ENCODE measurements around the gene CHD5. TPM values are rescaled to one million over a fixed set of nuclear protein-coding genes. Genes with fewer than 3 reads are reported as not detected.

Gene CHD5
- total RNA-seq, 2 donors from 2014 or later, result under 0.01 to 2.1 TPM

- no peaks in the 10 kb centered on the region for H3K36me3 ChIP-seq (replicated peaks in 1 of 2; ENCODE audit: insufficient read depth in 1 of 2, low read depth in 2 of 2)
- peaks cover 0 to 12% of the 10 kb centered on the region in 2 donors for H3K27me3 ChIP-seq
- no peak for DNase-seq
- intact Hi-C loops (cut with DNase I), result no loop called here
- no peak overlapping the region for H3K4me3 ChIP-seq
- no peaks in the 10 kb centered on the region for H3K9me3 ChIP-seq
- no peak overlapping the region for H3K27ac ChIP-seq
- WGBS, 2 donors, result 60% methylated on average over 2 of the region's 2 CpGs; no CpG with 5 or more reads in 1 of the 2 donors
- TF ChIP-seq CTCF (IDR thresholded peaks at IDR 0.05), result no peak
- TF ChIP-seq POLR2A (IDR thresholded peaks at IDR 0.05), result no peak
- no peak for ATAC-seq
- H3K4me1 ChIP-seq, result no peaks in the 10 kb centered on the region
Measured at GRCh38 chr1:6145396-6145750, 34.7 kb downstream of the CHD5 start.

GRCh38 chr1:6144647-6145395 is 35.3 kb downstream of the CHD5 start:
- no peak for TF ChIP-seq POLR2A (IDR thresholded peaks at IDR 0.05)
- TF ChIP-seq CTCF (IDR thresholded peaks at IDR 0.05), result no peak
- H3K4me1 ChIP-seq, result no peaks in the 10 kb centered on the region
- 28 to 41% methylated on average over 10 to 16 of the region's 16 CpGs for WGBS, 2 donors
- no peaks in the 10 kb centered on the region for H3K36me3 ChIP-seq (replicated peaks in 1 of 2; ENCODE audit: insufficient read depth in 1 of 2, low read depth in 2 of 2)
- DNase-seq, result no peak
- peaks cover 0 to 12% of the 10 kb centered on the region in 2 donors for H3K27me3 ChIP-seq
- H3K9me3 ChIP-seq, result no peaks in the 10 kb centered on the region
- intact Hi-C loops (cut with DNase I), result no loop called here
- no peak overlapping the region for H3K4me3 ChIP-seq
- H3K27ac ChIP-seq, result no peak overlapping the region
- no peak for ATAC-seq

GRCh38 chr1:6144175-6144574 is 35.9 kb downstream of the CHD5 start:
- intact Hi-C loops (cut with DNase I), result no loop called here
- 60 to 64% methylated on average over 7 of the region's 7 CpGs for WGBS, 2 donors
- no peak for DNase-seq

GRCh38 chr1:6143395-6143794 is 36.7 kb downstream of the CHD5 start:
- no peaks in the 10 kb centered on the region for H3K36me3 ChIP-seq (replicated peaks in 1 of 2; ENCODE audit: insufficient read depth in 1 of 2, low read depth in 2 of 2)
- DNase-seq, result no peak
- no peak overlapping the region for H3K27ac ChIP-seq
- H3K9me3 ChIP-seq, result no peaks in the 10 kb centered on the region
- intact Hi-C loops (cut with DNase I), result no loop called here
- ATAC-seq, result no peak
- no peak overlapping the region for H3K4me3 ChIP-seq
- H3K4me1 ChIP-seq, result no peaks in the 10 kb centered on the region
- WGBS, 2 donors, result 67 to 80% methylated on average over 1 to 2 of the region's 4 CpGs
- TF ChIP-seq POLR2A (IDR thresholded peaks at IDR 0.05) (no peak), CTCF (IDR thresholded peaks at IDR 0.05) (no peak)
- peaks cover 0 to 4% of the 10 kb centered on the region in 2 donors for H3K27me3 ChIP-seq

More at GRCh38 chr1:6144175-6144574, 35.9 kb downstream of the CHD5 start:
- ATAC-seq, result no peak
- TF ChIP-seq POLR2A (IDR thresholded peaks at IDR 0.05), result no peak
- TF ChIP-seq CTCF (IDR thresholded peaks at IDR 0.05), result no peak
- Histone ChIP-seq H3K27me3 (peaks cover 0 to 8% of the 10 kb centered on the region in 2 donors), H3K36me3 (replicated peaks in 1 of 2; ENCODE audit: insufficient read depth in 1 of 2, low read depth in 2 of 2) (no peaks in the 10 kb centered on the region), H3K4me3 (no peak overlapping the region), H3K9me3 (no peaks in the 10 kb centered on the region), H3K4me1 (no peaks in the 10 kb centered on the region), H3K27ac (no peak overlapping the region)

- no peak overlapping the region for H3K4me3 ChIP-seq
- H3K27me3 ChIP-seq, result peaks cover 0 to under 1% of the 10 kb centered on the region in 2 donors
- ATAC-seq (no peak), DNase-seq (no peak)
- no peaks in the 10 kb centered on the region for H3K4me1 ChIP-seq
- H3K9me3 ChIP-seq, result no peaks in the 10 kb centered on the region
- no peak overlapping the region for H3K27ac ChIP-seq
- TF ChIP-seq CTCF (IDR thresholded peaks at IDR 0.05) (no peak), POLR2A (IDR thresholded peaks at IDR 0.05) (no peak)
- 60 to 66% methylated on average over 4 of the region's 4 CpGs for WGBS, 2 donors
- no peaks in the 10 kb centered on the region for H3K36me3 ChIP-seq (replicated peaks in 1 of 2; ENCODE audit: insufficient read depth in 1 of 2, low read depth in 2 of 2)
- intact Hi-C loops (cut with DNase I), result no loop called here
Measured at GRCh38 chr1:6142734-6143133, 37.4 kb downstream of the CHD5 start.
